Activated T-cell treated with anti-CD3 and anti-CD28 coated beads, Interleukin-2, amount 50 U/mL, for 4 hours (primary cell): ENCODE data around the gene MAD2L2. TPM values are rescaled to one million over a fixed set of nuclear protein-coding genes. Genes with fewer than 3 reads are reported as not detected.
"Not testable (repeated sequence)": the region's sequence is repeated elsewhere in the genome, so short reads cannot be mapped to it uniquely, and the experiment has no call there.

Experiments
- ATAC-seq, 2 donors: fragments of 200-7000 bp; cut with Tn5 transposase; one replicate each; pipeline ENCODE4 v1.10.0; 2021
- DNase-seq: peaks from one replicate; pipeline ENCODE4 v3.0.0-alpha.2; 2020
- H3K27me3 Mint-ChIP-seq: one replicate; pipeline ENCODE4 v1.8.0; 2021; ENCODE audit warnings: low read depth, mixed read lengths
- H3K36me3 Mint-ChIP-seq: one replicate; pipeline ENCODE4 v1.8.0; 2022; ENCODE audit warnings: mixed read lengths; ENCODE audit not compliant: insufficient read depth
- H3K4me1 Mint-ChIP-seq: one replicate; pipeline ENCODE4 v1.8.0; 2021; ENCODE audit warnings: low read depth, mixed read lengths
- H3K4me3 Mint-ChIP-seq: one replicate; pipeline ENCODE4 v1.8.0; 2021; ENCODE audit warnings: mild to moderate bottlenecking, moderate library complexity, mixed read lengths
- H3K9me3 Mint-ChIP-seq: one replicate; pipeline ENCODE4 v1.8.0; 2021; ENCODE audit warnings: mixed read lengths
- total RNA-seq, 3 donors: library from RNA; stranded (reverse); gene quantifications; one replicate each; pipeline ENCODE4 v1.2.1, GENCODE V29; 2021

MAD2L2 gene
- total RNA-seq, 3 donors from 2014 or later, result 60.7 to 67.1 (median 63.0) TPM

DNA sequence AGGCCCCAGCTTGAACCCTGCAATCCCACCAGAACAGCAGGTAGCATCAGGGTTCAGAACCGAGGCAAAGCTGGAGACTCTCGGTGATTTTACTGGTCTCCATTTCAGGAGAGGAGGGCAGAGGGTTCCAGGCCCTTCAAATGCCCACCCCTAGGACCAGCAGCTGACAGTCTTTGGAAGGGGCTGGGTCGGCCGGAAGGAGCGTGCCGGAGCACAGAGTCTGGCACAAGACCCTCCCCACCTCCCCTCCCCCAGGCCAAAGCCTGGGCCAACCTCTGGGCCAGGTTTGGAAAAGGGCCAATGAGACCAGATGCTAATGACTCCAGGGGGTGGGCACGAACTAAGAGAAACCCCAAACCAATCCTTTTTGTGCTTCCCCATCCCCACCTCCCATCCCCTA lies 33.6 kb downstream of the MAD2L2 start:
- Mint-ChIP-seq H3K27me3 (no peaks in the 10 kb centered on the region), H3K36me3 (no peaks in the 10 kb centered on the region), H3K4me1 (peaks cover 21% of the 10 kb centered on the region), H3K4me3 (no peak overlapping the region), H3K9me3 (no peaks in the 10 kb centered on the region)
- no peak for DNase-seq
- ATAC-seq, result no peak

- DNase-seq, result no peak
- no peak for ATAC-seq
- no peaks in the 10 kb centered on the region for H3K9me3 Mint-ChIP-seq
- peaks cover 19% of the 10 kb centered on the region for H3K4me1 Mint-ChIP-seq
- H3K4me3 Mint-ChIP-seq, result no peak overlapping the region
- H3K27me3 Mint-ChIP-seq, result no peaks in the 10 kb centered on the region
- H3K36me3 Mint-ChIP-seq, result no peaks in the 10 kb centered on the region
Observed at GRCh38 chr1:11646317-11646716, 34.6 kb downstream of the MAD2L2 start.

- no peaks in the 10 kb centered on the region for H3K36me3 Mint-ChIP-seq
- no peaks in the 10 kb centered on the region for H3K9me3 Mint-ChIP-seq
- no peak overlapping the region for H3K4me3 Mint-ChIP-seq
- ATAC-seq, result peak; percentile 47
- DNase-seq, result peak; percentile 79
- peaks cover 14% of the 10 kb centered on the region for H3K4me1 Mint-ChIP-seq
- H3K27me3 Mint-ChIP-seq, result no peaks in the 10 kb centered on the region
Observed at GRCh38 chr1:11645670-11646265, 35.2 kb downstream of the MAD2L2 start.

GRCh38 chr1:11645270-11645669 lies 35.7 kb downstream of the MAD2L2 start:
- Mint-ChIP-seq H3K27me3 (no peaks in the 10 kb centered on the region), H3K4me3 (no peak overlapping the region), H3K9me3 (no peaks in the 10 kb centered on the region), H3K36me3 (no peaks in the 10 kb centered on the region), H3K4me1 (peaks cover 10% of the 10 kb centered on the region)
- ATAC-seq (no peak), DNase-seq (no peak)

DNA sequence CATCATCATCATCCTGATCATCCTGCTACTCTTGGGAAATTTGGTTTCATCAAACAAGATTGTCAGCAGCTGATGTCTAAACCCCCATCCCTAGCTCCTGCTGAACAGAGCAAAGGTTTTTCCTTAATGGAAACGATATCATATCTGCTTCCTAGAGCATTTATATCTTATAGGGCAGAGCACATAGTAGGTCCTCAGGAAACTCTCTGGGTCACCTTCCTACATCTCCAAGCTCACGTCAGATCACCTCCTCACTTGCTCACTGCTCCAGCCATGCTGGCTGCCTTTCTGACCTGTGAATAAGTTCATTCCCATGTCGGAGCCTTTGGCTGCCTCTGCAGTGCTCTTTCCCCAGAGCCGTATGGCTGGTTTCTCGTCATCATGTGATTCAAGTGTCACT lies 37.2 kb downstream of the MAD2L2 start:
- Mint-ChIP-seq H3K4me1 (peaks cover 2% of the 10 kb centered on the region), H3K36me3 (no peaks in the 10 kb centered on the region), H3K27me3 (no peaks in the 10 kb centered on the region), H3K9me3 (no peaks in the 10 kb centered on the region), H3K4me3 (no peak overlapping the region)
- DNase-seq (no peak), ATAC-seq (no peak)

GRCh38 chr1:11642418-11643017 lies 38.4 kb downstream of the MAD2L2 start:
- H3K36me3 Mint-ChIP-seq, H3K27me3 Mint-ChIP-seq, H3K4me3 Mint-ChIP-seq, H3K9me3 Mint-ChIP-seq, H3K4me1 Mint-ChIP-seq: not testable (repeated sequence)
- DNase-seq (peak; percentile 68), ATAC-seq (peak; percentile 83 to 84)

GRCh38 chr1:11641776-11642305 lies 39.1 kb downstream of the MAD2L2 start:
- DNase-seq, result no peak
- H3K4me3 Mint-ChIP-seq, result no peak overlapping the region
- ATAC-seq, result no peak
- peaks cover 2% of the 10 kb centered on the region for H3K27me3 Mint-ChIP-seq
- H3K36me3 Mint-ChIP-seq, result no peaks in the 10 kb centered on the region
- no peaks in the 10 kb centered on the region for H3K4me1 Mint-ChIP-seq
- H3K9me3 Mint-ChIP-seq, result no peaks in the 10 kb centered on the region

DNA sequence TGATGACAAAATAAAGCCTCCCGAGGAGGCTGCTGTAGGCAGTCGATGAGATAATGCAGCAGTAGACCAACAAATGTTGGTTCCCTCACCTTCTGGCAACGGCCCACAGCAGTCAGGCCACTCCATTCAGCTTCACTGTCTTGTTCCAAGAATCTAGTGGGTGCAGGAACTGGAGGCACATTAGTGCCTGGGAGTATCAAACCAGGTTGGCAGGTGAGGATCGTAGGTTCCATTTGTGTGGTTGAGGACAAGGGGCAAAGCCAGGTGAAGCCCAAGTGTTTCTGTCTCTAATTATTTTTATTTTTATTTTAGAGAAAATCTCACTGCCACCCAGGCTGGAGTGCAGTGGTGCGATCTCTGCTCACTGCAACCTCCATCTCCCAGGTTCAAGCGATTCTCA lies 40.0 kb downstream of the MAD2L2 start:
- H3K36me3 Mint-ChIP-seq, result no peaks in the 10 kb centered on the region
- DNase-seq (no peak), ATAC-seq (no peak)
- H3K9me3 Mint-ChIP-seq, result no peaks in the 10 kb centered on the region
- H3K4me3 Mint-ChIP-seq, result no peak overlapping the region
- no peaks in the 10 kb centered on the region for H3K4me1 Mint-ChIP-seq
- H3K27me3 Mint-ChIP-seq, result peaks cover 7% of the 10 kb centered on the region

- DNase-seq, result no peak
- peaks cover 10% of the 10 kb centered on the region for H3K27me3 Mint-ChIP-seq
- ATAC-seq, result no peak
- H3K9me3 Mint-ChIP-seq, result no peaks in the 10 kb centered on the region
- no peaks in the 10 kb centered on the region for H3K36me3 Mint-ChIP-seq
- H3K4me3 Mint-ChIP-seq, result no peak overlapping the region
- H3K4me1 Mint-ChIP-seq, result no peaks in the 10 kb centered on the region
Observed at GRCh38 chr1:11640101-11640500, 40.8 kb downstream of the MAD2L2 start.

GRCh38 chr1:11639372-11639771 lies 41.6 kb downstream of the MAD2L2 start:
- no peaks in the 10 kb centered on the region for H3K36me3 Mint-ChIP-seq
- DNase-seq, result no peak
- ATAC-seq, result no peak
- H3K27me3 Mint-ChIP-seq, result peaks cover 14% of the 10 kb centered on the region
- no peaks in the 10 kb centered on the region for H3K4me1 Mint-ChIP-seq
- H3K4me3 Mint-ChIP-seq, result no peak overlapping the region
- H3K9me3 Mint-ChIP-seq, result no peaks in the 10 kb centered on the region

DNA sequence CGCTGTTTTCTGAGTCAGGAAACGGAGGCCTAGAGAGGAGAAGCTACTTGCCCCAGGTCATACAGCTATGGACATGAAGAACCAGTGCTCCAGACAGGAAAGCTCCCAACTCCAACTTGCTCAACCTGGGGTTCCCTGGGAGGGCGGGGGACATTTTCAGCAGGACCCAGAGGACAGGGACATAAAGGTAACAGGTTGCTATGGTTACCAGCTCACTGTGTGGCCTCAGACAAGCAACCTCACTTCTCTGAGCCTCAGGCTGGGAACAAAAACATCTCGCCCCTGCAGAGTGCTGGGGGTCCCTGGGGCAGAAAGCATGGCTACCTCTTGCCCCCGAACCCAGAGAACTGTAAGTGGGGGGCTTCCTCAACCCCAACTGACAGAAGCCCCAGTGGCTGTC lies 42.8 kb downstream of the MAD2L2 start:
- ATAC-seq, result no peak
- DNase-seq, result no peak
- no peak overlapping the region for H3K4me3 Mint-ChIP-seq
- peaks cover 23% of the 10 kb centered on the region for H3K27me3 Mint-ChIP-seq
- no peaks in the 10 kb centered on the region for H3K4me1 Mint-ChIP-seq
- H3K36me3 Mint-ChIP-seq, result no peaks in the 10 kb centered on the region
- no peaks in the 10 kb centered on the region for H3K9me3 Mint-ChIP-seq

- Mint-ChIP-seq H3K4me1 (no peaks in the 10 kb centered on the region), H3K36me3 (no peaks in the 10 kb centered on the region), H3K4me3 (no peak overlapping the region), H3K27me3 (peaks cover 23% of the 10 kb centered on the region), H3K9me3 (no peaks in the 10 kb centered on the region)
- ATAC-seq, result no peak
- DNase-seq, result no peak
Observed at GRCh38 chr1:11634365-11635192, 46.4 kb downstream of the MAD2L2 start.

DNA sequence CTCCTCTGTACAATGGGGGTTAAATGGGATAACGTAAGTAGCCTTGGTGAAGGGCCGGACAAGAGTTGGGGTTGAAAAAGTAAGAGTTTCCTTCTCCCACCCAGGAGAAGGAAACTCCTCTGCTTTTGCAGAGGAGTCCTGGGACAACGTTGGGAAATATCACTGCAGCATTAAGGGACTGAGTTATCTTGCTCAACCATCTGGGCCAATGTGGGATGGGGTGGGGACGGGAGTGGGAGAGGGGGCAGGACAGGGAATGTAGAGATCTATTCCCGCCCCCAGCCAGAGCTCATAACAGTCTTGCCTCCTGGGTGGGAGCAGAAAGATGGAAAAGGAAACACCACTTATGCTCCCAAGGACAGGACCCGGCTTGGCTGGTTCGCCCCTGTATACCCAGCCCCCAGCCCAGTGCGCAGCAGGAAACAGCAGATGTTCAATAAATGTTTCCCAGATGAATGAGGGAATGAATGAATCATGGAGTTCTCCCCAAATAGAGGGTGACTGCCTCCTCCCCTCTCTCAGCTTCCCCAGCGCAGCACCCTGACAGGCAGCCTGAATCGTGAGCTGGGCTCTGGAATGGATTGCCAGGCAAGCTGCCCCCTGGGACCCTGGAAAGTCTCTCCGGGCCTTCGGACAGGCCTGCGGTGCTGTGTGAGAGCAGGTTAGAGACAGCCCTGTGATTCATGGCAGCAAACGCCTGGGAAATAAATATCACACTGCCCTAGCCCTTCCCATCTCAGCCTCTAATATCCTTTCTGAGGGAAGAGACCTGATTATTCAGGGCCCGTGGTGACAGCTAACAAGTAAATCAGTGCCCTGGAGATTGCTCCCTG lies 51.5 kb downstream of the MAD2L2 start:
- H3K9me3 Mint-ChIP-seq, result no peaks in the 10 kb centered on the region
- ATAC-seq (no peak), DNase-seq (no peak)
- H3K4me1 Mint-ChIP-seq, result no peaks in the 10 kb centered on the region
- peaks cover 29% of the 10 kb centered on the region for H3K27me3 Mint-ChIP-seq
- H3K36me3 Mint-ChIP-seq, result no peaks in the 10 kb centered on the region
- no peak overlapping the region for H3K4me3 Mint-ChIP-seq

DNA sequence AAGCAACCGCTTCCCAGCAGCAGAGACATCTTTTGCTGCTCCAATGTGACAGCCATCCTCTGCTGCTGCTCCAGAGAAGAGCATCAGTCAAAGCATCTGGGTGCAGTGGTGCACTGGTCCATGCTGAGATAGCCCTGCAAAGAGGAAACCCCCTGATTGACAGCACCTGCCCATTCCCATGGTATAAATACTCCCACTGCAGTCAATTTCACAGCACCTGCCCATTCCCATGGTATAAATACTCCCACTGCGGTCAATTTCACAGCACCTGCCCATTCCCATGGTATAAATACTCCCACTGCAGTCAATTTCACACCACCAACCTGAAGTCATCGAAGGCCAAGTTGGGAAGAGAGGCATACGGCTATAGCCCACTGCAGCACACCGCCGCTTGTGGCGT lies 52.2 kb downstream of the MAD2L2 start:
- DNase-seq (no peak), ATAC-seq (no peak)
- Mint-ChIP-seq H3K27me3 (peaks cover 23% of the 10 kb centered on the region), H3K36me3 (no peaks in the 10 kb centered on the region), H3K9me3 (no peaks in the 10 kb centered on the region), H3K4me1 (no peaks in the 10 kb centered on the region), H3K4me3 (no peak overlapping the region)
